ENCODE measurements around the gene POLR2L. TPM values are rescaled to one million over a fixed set of nuclear protein-coding genes. Genes with fewer than 3 reads are reported as not detected.

POLR2L gene
- total RNA-seq, 4 donors from 2014 or later = 71.4 to 189 (median 92.3) TPM

DNA sequence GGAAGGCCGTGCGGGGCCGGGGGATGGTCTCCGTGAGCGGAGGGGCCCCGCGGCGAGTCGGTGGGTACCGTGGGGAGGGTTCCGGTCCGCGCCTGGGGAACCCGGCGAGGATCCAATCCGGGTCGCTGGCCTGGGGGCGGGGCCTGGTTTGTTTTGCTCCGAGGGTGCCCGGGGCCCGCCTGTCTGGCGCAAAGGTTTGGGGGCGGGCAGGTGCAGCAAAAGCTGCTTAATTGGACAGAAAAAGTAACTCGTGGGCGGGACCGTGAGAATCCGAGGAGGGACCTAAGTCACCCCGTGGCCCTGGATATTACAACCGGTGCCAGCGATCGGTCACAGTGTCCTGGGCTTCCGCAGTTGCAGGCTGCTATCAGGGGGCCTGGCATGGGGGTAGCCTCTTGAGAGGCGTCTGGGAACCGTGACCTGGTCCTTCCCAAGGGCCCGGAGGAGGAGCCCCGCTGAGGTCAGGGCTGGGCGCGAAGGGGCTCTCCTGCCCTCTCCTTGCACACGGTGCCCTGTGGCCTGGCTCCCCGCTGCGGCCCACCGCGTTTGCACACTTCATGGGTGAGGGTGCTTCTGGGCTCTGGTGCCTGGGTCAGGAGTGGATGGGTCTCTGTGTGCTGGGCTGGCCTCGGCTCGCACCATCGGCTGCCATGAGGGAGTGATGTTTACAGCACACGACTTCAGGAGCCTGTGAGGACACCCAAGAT lies 22.2 kb downstream of the POLR2L start:
- intact Hi-C loops (cut with DNase I) = no loop called here
- H3K36me3 ChIP-seq = peaks cover 27 to 43% (median 37%) of the 10 kb centered on the region in 4 donors
- H3K9me3 ChIP-seq = no peaks in the 10 kb centered on the region
- TF ChIP-seq POLR2AphosphoS5 (IDR thresholded peaks at IDR 0.05) (peak in 1 of 2 donors; percentile 36), POLR2A (IDR thresholded peaks at IDR 0.05; ENCODE audit: low read depth) (peak; percentile 26), EP300 (IDR thresholded peaks at IDR 0.05) (no peak)
- TF ChIP-seq, protein P1, sequence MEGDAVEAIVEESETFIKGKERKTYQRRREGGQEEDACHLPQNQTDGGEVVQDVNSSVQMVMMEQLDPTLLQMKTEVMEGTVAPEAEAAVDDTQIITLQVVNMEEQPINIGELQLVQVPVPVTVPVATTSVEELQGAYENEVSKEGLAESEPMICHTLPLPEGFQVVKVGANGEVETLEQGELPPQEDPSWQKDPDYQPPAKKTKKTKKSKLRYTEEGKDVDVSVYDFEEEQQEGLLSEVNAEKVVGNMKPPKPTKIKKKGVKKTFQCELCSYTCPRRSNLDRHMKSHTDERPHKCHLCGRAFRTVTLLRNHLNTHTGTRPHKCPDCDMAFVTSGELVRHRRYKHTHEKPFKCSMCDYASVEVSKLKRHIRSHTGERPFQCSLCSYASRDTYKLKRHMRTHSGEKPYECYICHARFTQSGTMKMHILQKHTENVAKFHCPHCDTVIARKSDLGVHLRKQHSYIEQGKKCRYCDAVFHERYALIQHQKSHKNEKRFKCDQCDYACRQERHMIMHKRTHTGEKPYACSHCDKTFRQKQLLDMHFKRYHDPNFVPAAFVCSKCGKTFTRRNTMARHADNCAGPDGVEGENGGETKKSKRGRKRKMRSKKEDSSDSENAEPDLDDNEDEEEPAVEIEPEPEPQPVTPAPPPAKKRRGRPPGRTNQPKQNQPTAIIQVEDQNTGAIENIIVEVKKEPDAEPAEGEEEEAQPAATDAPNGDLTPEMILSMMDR (IDR thresholded peaks at IDR 0.05) = no peak
- 0% methylated on average over 13 of the region's 47 CpGs for WGBS
- H3K27me3 ChIP-seq = peaks cover 0 to 16% (median 4%) of the 10 kb centered on the region in 4 donors
- H3K4me3 ChIP-seq = peak overlapping the region; percentile 68 to 89 (median 74)
- H3K4me1 ChIP-seq = peaks cover 33 to 39% (median 34%) of the 10 kb centered on the region in 4 donors
- H3K27ac ChIP-seq (replicated peaks in 1 of 4) = peak overlapping the region; percentile 90 to 98 (median 92)
- DNase-seq (ENCODE audit: extremely low spot score) = peak; percentile 96

DNA sequence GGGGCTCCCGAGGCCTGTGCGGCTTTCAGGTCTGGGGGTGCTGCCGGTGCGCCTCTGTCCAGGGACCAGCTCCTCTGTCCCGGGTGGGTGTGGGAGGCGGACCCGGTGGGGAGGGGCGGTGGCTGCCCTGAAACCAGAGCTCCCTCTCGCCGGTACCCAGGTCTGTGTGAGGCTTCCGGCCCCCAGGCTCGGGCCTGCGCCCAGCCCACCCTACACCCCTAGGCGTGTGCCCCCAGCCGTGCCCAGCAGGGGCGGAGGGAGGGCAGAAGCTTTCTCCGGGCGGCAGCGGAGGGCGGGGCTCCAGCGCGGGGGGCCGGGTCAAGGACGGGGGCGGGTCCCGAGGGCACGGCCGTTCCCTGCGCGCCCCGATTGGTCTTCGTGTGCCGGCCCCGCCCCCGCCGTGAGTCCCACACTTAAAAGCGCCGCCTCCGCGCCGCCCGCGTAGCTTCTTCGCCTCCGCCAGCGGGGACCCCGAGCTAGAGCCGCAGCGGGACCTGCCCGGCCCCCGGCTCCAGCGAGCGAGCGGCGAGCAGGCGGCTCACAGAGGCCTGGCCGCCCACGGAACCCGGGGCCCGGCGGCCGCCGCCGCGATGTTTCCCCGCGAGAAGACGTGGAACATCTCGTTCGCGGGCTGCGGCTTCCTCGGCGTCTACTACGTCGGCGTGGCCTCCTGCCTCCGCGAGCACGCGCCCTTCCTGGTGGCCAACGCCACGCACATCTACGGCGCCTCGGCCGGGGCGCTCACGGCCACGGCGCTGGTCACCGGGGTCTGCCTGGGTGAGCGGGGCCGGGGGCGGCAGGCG lies 23.0 kb downstream of the POLR2L start:
- intact Hi-C loops (cut with DNase I) = no loop called here

DNA sequence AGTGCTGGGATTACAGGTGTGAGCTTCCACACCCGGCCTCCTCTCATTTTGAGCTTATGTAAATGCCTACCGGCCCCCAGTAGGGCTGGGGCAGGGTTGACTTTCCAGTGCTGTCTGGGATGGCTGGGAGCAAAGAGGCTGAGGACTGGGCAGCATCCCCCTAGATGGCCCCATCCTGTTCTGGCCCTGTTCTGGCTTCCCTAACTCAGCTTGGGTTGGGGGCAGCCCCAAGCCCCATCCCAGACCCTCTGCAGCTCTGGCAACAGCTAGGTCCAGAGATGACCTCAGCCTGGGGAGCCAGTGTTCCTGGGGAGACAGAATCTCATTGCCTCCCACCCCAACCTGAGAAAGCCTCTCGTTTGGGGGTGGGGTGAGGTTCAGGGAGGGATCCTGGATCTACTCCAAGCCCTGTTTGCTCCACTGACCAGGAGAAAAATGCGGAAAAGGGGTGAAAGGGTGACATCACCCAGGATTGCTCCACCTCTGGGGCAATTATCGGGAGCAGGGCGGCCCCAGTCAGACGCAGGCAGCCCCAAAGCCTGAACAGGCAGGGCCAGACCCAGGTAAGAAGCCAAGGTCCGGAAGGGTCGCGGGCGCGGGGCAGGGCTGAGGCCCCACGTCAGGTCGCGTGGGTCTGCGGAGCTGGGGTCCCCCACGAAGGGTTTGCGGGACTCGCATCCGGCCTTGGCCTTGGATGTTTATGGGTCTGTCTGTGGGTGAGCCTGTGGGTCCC lies 23.8 kb downstream of the POLR2L start, which contains the start of gene PNPLA2:
Gene PNPLA2, plus strand, starts transcription at position 519 of the 733 bp plus-strand sequence. CDS start 805 bp downstream, outside the sequence.
- H3K27me3 ChIP-seq = peaks cover 0 to under 1% (median 0%) of the 10 kb centered on the region in 4 donors
- intact Hi-C loops (cut with DNase I) = no loop called here
- WGBS = 19% methylated on average over 16 of the region's 20 CpGs
- no peak for DNase-seq (ENCODE audit: extremely low spot score)
- peak within 1 kb of the TSS; percentile 68 to 89 (median 74) for H3K4me3 ChIP-seq
- H3K9me3 ChIP-seq = no peaks in the 10 kb centered on the region
- TF ChIP-seq POLR2AphosphoS5 (IDR thresholded peaks at IDR 0.05) = peak in 1 of 2 donors; percentile 71
- TF ChIP-seq, protein P1 (IDR thresholded peaks at IDR 0.05) = no peak
- TF ChIP-seq POLR2A (IDR thresholded peaks at IDR 0.05; ENCODE audit: low read depth) = no peak
- H3K36me3 ChIP-seq = peaks cover 11 to 42% (median 36%) of the 10 kb centered on the region in 4 donors
- peak within 1 kb of the TSS; percentile 90 to 98 (median 92) for H3K27ac ChIP-seq (replicated peaks in 1 of 4)
- peaks cover 33 to 39% (median 34%) of the 10 kb centered on the region in 4 donors for H3K4me1 ChIP-seq

More for the DNA sequence above, 23.0 kb downstream of the POLR2L start:
- WGBS = 0% methylated on average over 1 of the region's 96 CpGs
- Histone ChIP-seq H3K27ac (replicated peaks in 1 of 4) (peak overlapping the region; percentile 90 to 98 (median 92)), H3K9me3 (no peaks in the 10 kb centered on the region), H3K4me1 (peaks cover 33 to 39% (median 34%) of the 10 kb centered on the region in 4 donors), H3K27me3 (peaks cover 0 to 8% (median under 1%) of the 10 kb centered on the region in 4 donors), H3K4me3 (peak overlapping the region; percentile 68 to 89 (median 74)), H3K36me3 (peaks cover 19 to 43% (median 36%) of the 10 kb centered on the region in 4 donors)
- TF ChIP-seq, protein P1 (IDR thresholded peaks at IDR 0.05) = peak in 2 of 3 experiments; percentile 27 to 46
- TF ChIP-seq POLR2AphosphoS5 (IDR thresholded peaks at IDR 0.05) (peak; percentile 66 to 89), EP300 (IDR thresholded peaks at IDR 0.05) (no peak), POLR2A (IDR thresholded peaks at IDR 0.05; ENCODE audit: low read depth) (peak; percentile 84)
- DNase-seq (ENCODE audit: extremely low spot score) = peak; percentile 96

DNA sequence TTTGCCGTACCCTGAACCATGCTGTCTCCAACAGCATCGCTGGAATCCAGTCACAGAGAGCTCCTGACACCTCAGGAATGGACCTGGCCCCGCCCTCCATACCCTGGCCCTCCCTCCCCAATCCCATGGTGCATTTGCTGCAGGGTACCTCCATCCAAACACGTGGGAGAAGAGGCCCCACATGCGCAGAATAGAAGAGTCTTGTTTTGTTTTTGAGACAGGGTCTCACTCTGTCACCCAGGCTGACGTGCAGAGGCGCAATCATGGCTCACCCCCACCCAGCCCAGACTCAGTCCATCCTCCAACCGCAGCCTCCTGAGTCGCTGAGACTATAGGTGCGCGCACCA lies 25.9 kb downstream of the POLR2L start:
- H3K27ac ChIP-seq (replicated peaks in 1 of 4) = no peak overlapping the region
- H3K9me3 ChIP-seq = no peaks in the 10 kb centered on the region
- no peak for TF ChIP-seq POLR2A (IDR thresholded peaks at IDR 0.05; ENCODE audit: low read depth)
- TF ChIP-seq, protein P1 (IDR thresholded peaks at IDR 0.05) = no peak
- TF ChIP-seq EP300 (IDR thresholded peaks at IDR 0.05) = no peak
- no peak for TF ChIP-seq POLR2AphosphoS5 (IDR thresholded peaks at IDR 0.05)
- peaks cover 26 to 36% (median 31%) of the 10 kb centered on the region in 4 donors for H3K4me1 ChIP-seq
- DNase-seq (ENCODE audit: extremely low spot score) = no peak
- H3K4me3 ChIP-seq = no peak overlapping the region
- WGBS = 92% methylated on average over 7 of the region's 11 CpGs
- intact Hi-C loops (cut with DNase I) = no loop called here
- H3K36me3 ChIP-seq = peaks cover 21 to 42% (median 37%) of the 10 kb centered on the region in 4 donors
- no peaks in the 10 kb centered on the region for H3K27me3 ChIP-seq
